GM13977 (cell line): ENCODE data around the gene AHSG.

Experiments
- DNase-seq: peaks from one replicate; pipeline ENCODE4 v3.0.0; 2012; ENCODE audit warnings: low spot score
- in situ Hi-C: fragments of 300-500 bp; cut with MboI; formaldehyde crosslinking; loops from one replicate; pipeline ENCODE4 v1.12.0; 2022; ENCODE audit warnings: low sequenced_read_pairs, low pct_unique_long_range_greater_than_20kb, mixed read lengths, inconsistent platforms; ENCODE audit not compliant: unreplicated experiment
- TF ChIP-seq, protein P1 (sequence below): IDR thresholded peaks from 2 replicates; pipeline ENCODE4 v1.5.1; 2012; ENCODE audit warnings: mild to moderate bottlenecking, control low read depth; ENCODE audit not compliant: insufficient read depth; ENCODE audit errors: extremely low read depth, missing control alignments

Gene AHSG

DNA sequence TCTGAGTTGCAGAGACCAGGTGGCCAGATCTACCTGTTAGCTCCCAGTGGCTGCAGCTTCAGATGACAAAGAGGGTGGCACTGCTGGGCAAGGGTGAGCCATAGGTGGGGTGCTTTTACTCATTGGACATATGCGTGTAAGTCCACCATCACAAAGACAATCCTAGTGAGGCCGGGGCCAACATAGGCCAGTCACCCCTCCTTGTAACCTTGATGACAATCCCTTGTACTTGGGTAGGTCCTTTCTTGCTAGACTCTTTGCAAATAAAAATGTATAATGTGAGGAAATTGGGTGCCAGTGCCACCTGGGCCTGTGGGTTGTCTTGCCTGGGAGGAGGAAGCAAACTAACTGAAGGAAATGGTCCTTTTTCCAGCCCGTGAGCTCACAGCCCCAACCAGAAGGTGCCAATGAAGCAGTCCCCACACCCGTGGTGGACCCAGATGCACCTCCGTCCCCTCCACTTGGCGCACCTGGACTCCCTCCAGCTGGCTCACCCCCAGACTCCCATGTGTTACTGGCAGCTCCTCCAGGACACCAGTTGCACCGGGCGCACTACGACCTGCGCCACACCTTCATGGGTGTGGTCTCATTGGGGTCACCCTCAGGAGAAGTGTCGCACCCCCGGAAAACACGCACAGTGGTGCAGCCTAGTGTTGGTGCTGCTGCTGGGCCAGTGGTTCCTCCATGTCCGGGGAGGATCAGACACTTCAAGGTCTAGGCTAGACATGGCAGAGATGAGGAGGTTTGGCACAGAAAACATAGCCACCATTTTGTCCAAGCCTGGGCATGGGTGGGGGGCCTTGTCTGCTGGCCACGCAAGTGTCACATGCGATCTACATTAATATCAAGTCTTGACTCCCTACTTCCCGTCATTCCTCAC is 7.6 kb downstream of the AHSG start:
- TF ChIP-seq, protein P1, sequence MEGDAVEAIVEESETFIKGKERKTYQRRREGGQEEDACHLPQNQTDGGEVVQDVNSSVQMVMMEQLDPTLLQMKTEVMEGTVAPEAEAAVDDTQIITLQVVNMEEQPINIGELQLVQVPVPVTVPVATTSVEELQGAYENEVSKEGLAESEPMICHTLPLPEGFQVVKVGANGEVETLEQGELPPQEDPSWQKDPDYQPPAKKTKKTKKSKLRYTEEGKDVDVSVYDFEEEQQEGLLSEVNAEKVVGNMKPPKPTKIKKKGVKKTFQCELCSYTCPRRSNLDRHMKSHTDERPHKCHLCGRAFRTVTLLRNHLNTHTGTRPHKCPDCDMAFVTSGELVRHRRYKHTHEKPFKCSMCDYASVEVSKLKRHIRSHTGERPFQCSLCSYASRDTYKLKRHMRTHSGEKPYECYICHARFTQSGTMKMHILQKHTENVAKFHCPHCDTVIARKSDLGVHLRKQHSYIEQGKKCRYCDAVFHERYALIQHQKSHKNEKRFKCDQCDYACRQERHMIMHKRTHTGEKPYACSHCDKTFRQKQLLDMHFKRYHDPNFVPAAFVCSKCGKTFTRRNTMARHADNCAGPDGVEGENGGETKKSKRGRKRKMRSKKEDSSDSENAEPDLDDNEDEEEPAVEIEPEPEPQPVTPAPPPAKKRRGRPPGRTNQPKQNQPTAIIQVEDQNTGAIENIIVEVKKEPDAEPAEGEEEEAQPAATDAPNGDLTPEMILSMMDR, result no peak
- in situ Hi-C loops, result no loop called here
- no peak for DNase-seq

GRCh38 chr3:186621894-186622650 is 9.2 kb downstream of the AHSG start:
- TF ChIP-seq, protein P1, result no peak
- in situ Hi-C loops, result no loop called here
- DNase-seq, result no peak

DNA sequence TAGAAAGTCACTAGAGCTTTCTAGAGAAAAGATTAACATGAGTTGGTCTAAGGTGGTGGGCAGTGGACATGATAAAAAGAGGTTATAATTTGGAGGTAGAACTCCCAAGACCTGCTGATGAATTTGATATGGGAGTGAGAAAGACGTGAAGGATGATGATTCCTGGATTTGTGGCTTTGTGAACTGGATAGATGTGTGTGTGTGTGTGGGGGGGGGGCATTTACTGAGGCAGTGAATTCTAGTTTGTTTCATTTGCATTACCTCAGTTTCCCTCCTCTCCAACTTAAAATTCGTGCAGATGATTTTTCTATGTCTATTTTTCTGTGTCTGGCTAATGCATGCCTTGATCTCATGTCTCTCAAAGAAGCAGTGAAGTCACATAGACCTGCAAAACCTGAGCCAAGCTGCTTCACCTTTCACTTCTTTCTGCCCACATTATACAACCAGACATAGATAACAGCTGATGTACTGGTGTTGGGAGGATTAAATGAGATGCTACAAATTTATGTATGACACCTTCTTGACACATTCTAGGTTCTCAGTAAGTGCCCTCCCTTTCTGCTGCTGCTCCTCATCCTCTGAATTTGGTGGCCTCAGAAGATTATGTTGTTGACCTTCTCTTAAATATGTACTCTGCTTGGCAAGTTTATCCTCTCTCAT is 9.9 kb downstream of the AHSG start:
- in situ Hi-C loops, result no loop called here
- TF ChIP-seq, protein P1, result no peak
- DNase-seq, result no peak

GRCh38 chr3:186624598-186624997 is 11.7 kb downstream of the AHSG start:
- in situ Hi-C loops, result no loop called here
- DNase-seq, result no peak
- TF ChIP-seq, protein P1, result no peak

DNA sequence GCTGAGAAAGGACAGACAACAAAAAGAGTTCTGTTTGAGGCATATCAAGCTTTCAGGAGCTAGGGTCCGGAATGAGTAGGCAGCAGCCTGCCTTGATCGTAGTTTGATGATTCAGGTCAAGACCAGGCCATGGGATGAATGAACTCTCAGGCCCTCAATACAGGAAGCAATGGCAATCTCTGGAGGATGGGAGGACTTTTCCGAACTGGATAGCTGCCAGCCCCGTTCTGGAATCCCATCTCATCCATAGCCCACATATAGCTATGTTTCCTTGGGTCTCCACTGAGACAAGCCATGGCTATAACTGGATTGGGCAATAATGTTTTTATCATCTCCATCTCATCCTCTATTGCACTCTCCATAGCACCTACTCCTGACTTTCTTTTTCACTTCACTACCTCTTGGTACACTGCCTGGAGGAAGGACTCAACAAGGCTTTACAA is 12.8 kb downstream of the AHSG start:
- TF ChIP-seq, protein P1, result no peak
- in situ Hi-C loops, result no loop called here
- no peak for DNase-seq

DNA sequence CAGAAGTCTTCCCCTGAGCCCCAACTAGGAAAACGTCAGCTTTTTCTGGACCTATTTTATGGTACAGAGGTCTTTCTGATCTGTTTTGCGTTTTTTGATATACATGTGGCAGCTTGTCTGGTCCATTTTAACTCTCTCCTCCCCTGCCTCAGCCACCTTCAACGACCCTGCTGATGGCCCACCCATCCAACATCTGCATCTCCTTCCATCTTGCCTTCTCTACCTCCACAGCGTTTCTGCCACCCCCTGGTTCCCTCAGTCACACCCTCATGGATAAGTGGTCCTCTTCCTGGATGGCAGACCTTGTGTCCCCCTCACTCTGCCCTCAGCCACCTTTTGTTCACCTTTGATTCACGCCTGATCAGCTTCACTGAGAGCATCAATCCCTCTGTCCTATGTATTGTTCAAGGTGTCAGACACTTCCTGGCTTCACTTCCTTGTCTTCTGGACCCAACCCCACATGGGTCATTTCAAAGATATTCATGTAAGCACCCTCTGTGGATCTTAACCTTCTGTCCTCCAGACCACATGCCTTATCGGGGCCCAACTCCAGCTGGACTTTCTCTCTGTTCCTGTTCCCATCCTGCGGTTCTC is 13.5 kb downstream of the AHSG start:
- TF ChIP-seq, protein P1, result no peak
- in situ Hi-C loops, result no loop called here
- no peak for DNase-seq
